Omental fat pad (tissue), 4 donors: ENCODE measurements around the gene ZNF783. TPM values are rescaled to one million over a fixed set of nuclear protein-coding genes. Genes with fewer than 3 reads are reported as not detected.

Experiments used
- ATAC-seq: fragments of 150-250 bp; one replicate; pipeline ENCODE4 v1.9.1; 2016; ENCODE audit warnings: mild to moderate bottlenecking, moderate library complexity; ENCODE audit not compliant: low FRiP score
- DNase-seq: peaks from one replicate; pipeline ENCODE4 v3.0.0-alpha.2; 2019; ENCODE audit warnings: low spot score
- total RNA-seq, 4 donors: library from RNA; depleted of rRNA; stranded (reverse); fragments of >200 nt; gene quantifications; one replicate each; pipeline ENCODE4 v1.1.0, GENCODE V29; 2016
- TF ChIP-seq, protein P1 (sequence below), 3 donors: fragments of 450-650 bp; IDR thresholded peaks; one replicate each; pipeline ENCODE4 v1.5.1; 2016 to 2017; ENCODE audit warnings: antibody characterized with exemption in 3 of 3, mild to moderate bottlenecking in 3 of 3, moderate library complexity in 2 of 3

The ZNF783 gene
- total RNA-seq, 4 donors from 2014 or later, result 9.7 to 24.6 (median 15.9) TPM

- ATAC-seq (no peak), DNase-seq (no peak)
- TF ChIP-seq, protein P1, sequence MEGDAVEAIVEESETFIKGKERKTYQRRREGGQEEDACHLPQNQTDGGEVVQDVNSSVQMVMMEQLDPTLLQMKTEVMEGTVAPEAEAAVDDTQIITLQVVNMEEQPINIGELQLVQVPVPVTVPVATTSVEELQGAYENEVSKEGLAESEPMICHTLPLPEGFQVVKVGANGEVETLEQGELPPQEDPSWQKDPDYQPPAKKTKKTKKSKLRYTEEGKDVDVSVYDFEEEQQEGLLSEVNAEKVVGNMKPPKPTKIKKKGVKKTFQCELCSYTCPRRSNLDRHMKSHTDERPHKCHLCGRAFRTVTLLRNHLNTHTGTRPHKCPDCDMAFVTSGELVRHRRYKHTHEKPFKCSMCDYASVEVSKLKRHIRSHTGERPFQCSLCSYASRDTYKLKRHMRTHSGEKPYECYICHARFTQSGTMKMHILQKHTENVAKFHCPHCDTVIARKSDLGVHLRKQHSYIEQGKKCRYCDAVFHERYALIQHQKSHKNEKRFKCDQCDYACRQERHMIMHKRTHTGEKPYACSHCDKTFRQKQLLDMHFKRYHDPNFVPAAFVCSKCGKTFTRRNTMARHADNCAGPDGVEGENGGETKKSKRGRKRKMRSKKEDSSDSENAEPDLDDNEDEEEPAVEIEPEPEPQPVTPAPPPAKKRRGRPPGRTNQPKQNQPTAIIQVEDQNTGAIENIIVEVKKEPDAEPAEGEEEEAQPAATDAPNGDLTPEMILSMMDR (IDR thresholded peaks at IDR 0.05), result no peak
Measured at GRCh38 chr7:149286811-149287400, 24.9 kb downstream of the ZNF783 start.

GRCh38 chr7:149287622-149288021 lies 25.6 kb downstream of the ZNF783 start:
- TF ChIP-seq, protein P1 (IDR thresholded peaks at IDR 0.05), result no peak
- no peak for DNase-seq
- no peak for ATAC-seq

- ATAC-seq (no peak), DNase-seq (no peak)
- TF ChIP-seq, protein P1 (IDR thresholded peaks at IDR 0.05), result no peak
Measured at GRCh38 chr7:149289262-149289661, 27.3 kb downstream of the ZNF783 start.

DNA sequence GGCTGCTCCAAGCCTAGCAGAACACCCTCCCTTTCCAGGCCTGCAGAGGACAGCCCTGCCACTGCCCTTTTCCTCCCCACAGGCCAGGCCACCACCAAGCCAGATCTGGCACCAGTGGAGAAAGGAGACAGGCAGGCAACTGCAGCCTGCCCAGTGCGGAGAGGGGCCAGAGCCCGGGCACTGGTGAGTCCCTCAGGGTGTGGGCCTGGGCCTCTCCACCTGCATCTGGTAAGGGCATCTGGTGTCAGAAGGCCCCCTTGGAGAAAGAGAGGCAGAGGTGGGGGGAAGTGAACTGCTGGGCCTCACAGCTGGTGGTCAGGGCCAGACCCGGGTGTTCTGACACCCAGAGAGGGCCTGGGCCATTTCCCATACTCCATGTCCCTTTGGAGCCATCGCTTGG lies 27.9 kb downstream of the ZNF783 start:
- ATAC-seq (no peak), DNase-seq (no peak)
- TF ChIP-seq, protein P1 (IDR thresholded peaks at IDR 0.05), result no peak

DNA sequence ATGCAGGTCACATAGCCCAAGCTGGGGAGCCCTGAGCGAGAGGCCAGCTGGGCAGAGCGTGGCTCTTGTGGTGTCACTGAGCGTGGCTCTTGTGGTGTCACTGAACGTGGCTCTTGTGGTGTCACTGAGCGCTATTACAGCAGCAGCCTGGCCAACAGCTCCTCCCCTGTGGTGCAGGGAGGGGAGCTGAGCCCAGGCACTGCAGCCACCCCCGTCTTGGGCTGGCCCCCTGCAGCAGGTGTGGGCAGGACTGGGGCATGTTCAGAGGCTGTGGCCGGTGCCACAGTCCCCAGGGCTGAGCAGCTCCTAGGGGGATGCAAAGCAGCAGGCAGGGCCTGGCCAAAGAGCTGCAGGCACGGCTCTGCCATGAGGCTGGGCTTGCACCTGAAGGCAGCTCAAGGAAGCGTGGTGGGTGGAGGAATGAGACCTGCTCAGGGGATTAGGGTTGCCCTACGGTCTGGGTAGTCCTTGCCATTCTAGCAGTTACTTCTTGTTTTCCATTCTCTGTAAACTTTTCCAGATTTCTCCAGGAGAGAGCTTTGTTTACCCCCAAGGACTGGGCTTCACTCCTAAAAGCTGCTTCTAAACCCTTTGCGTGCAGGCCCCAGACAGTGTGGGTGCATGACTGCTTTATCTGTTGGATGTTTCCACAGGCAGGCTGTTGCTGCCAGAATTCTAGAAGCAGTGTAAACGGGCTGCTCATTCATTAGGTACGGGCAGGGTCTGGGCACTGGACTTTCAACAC lies 29.2 kb downstream of the ZNF783 start:
- DNase-seq (no peak), ATAC-seq (no peak)
- TF ChIP-seq, protein P1 (IDR thresholded peaks at IDR 0.05), result no peak

- DNase-seq (no peak), ATAC-seq (no peak)
- TF ChIP-seq, protein P1 (IDR thresholded peaks at IDR 0.05), result no peak
Measured at GRCh38 chr7:149291781-149292461, 29.9 kb downstream of the ZNF783 start.
